Parathyroid adenoma (tissue), 2 donors: ENCODE data around the gene LUZP2.

Source experiments
- H2AFZ ChIP-seq: fragments of 300-600 bp; sonication (generic); one replicate; pipeline ENCODE4 v1.7.0; 2017; ENCODE audit warnings: antibody characterized with exemption, mild to moderate bottlenecking
- H3K27ac ChIP-seq: fragments of 300-600 bp; sonication (generic); one replicate; pipeline ENCODE4 v1.7.0; 2017
- H3K27me3 ChIP-seq: fragments of 300-600 bp; sonication (generic); one replicate; pipeline ENCODE4 v1.7.0; 2017; ENCODE audit warnings: low read length; ENCODE audit not compliant: control insufficient read depth, insufficient read depth
- H3K36me3 ChIP-seq: fragments of 300-600 bp; sonication (generic); one replicate; pipeline ENCODE4 v1.7.0; 2017; ENCODE audit warnings: low read length; ENCODE audit not compliant: control insufficient read depth, insufficient read depth
- H3K4me1 ChIP-seq: fragments of 300-600 bp; sonication (generic); one replicate; pipeline ENCODE4 v1.7.0; 2017; ENCODE audit warnings: control low read depth
- H3K4me2 ChIP-seq: fragments of 300-600 bp; sonication (generic); one replicate; pipeline ENCODE4 v1.7.0; 2017; ENCODE audit warnings: low read length
- H3K4me3 ChIP-seq: fragments of 300-600 bp; sonication (generic); one replicate; pipeline ENCODE4 v1.7.0; 2017; ENCODE audit warnings: low read depth, low read length
- H3K79me2 ChIP-seq: fragments of 300-600 bp; sonication (generic); one replicate; pipeline ENCODE4 v1.7.0; 2017; ENCODE audit warnings: control low read depth
- H3K9ac ChIP-seq: fragments of 300-600 bp; sonication (generic); one replicate; pipeline ENCODE4 v1.7.0; 2017; ENCODE audit warnings: mild to moderate bottlenecking
- H3K9me3 ChIP-seq: fragments of 300-600 bp; sonication (generic); one replicate; pipeline ENCODE4 v1.7.0; 2017; ENCODE audit warnings: low read length; ENCODE audit not compliant: control insufficient read depth
- TF ChIP-seq, protein P1 (sequence below): fragments of 300-600 bp; sonication (generic); IDR thresholded peaks from one replicate; pipeline ENCODE4 v1.7.0; 2017; ENCODE audit warnings: antibody characterized with exemption, mild to moderate bottlenecking
- donor health status: primary hyperparathyroidism.

LUZP2 gene

DNA sequence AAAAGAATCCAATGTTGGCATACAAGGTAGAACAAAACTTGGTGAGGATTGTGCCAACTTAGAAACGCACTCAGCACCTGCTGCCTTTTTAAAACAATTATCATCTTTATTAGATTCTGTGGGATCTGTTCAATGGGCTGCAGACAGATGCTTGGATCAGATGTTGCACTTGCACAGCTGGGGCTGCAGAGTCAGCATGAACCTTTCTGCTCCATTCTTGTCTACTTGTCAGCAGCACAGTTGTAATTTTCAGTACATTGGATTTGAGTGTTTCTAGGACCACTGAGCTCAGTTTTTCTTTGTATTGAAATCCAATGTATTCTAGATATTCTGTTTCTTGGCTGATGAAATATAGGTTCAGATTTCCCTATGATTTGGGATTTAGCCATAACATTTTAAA lies 164.5 kb downstream of the LUZP2 start:
- H3K9ac ChIP-seq = no peak overlapping the region
- H2AFZ ChIP-seq = no peak overlapping the region
- TF ChIP-seq, protein P1, sequence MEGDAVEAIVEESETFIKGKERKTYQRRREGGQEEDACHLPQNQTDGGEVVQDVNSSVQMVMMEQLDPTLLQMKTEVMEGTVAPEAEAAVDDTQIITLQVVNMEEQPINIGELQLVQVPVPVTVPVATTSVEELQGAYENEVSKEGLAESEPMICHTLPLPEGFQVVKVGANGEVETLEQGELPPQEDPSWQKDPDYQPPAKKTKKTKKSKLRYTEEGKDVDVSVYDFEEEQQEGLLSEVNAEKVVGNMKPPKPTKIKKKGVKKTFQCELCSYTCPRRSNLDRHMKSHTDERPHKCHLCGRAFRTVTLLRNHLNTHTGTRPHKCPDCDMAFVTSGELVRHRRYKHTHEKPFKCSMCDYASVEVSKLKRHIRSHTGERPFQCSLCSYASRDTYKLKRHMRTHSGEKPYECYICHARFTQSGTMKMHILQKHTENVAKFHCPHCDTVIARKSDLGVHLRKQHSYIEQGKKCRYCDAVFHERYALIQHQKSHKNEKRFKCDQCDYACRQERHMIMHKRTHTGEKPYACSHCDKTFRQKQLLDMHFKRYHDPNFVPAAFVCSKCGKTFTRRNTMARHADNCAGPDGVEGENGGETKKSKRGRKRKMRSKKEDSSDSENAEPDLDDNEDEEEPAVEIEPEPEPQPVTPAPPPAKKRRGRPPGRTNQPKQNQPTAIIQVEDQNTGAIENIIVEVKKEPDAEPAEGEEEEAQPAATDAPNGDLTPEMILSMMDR = no peak
- no peaks in the 10 kb centered on the region for H3K9me3 ChIP-seq
- no peaks in the 10 kb centered on the region for H3K27me3 ChIP-seq
- no peak overlapping the region for H3K4me2 ChIP-seq
- no peaks in the 10 kb centered on the region for H3K79me2 ChIP-seq
- H3K27ac ChIP-seq = no peak overlapping the region
- H3K36me3 ChIP-seq = no peaks in the 10 kb centered on the region
- H3K4me1 ChIP-seq = no peaks in the 10 kb centered on the region
- H3K4me3 ChIP-seq = no peak overlapping the region

DNA sequence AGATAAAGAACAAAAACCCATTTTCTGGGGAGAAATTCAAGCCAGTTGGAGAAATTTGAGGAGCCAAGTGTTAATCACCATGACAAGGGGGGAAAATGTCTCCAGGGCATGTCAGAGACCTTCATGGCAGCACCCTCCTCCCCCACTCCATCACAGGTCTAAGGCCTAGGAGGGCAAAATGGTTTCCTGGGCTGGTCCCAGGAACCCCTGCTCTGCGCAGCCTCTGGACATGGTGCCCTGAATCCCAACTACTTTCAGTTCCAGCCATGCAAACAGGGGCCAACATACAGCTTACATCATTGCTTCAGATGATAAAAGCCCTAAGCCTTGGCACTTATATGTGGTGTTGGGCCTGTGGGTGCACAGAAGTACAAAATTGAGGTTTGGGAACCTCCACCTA lies 167.5 kb downstream of the LUZP2 start:
- Histone ChIP-seq H3K9ac (no peak overlapping the region), H3K4me3 (no peak overlapping the region), H2AFZ (no peak overlapping the region), H3K4me2 (no peak overlapping the region), H3K4me1 (no peaks in the 10 kb centered on the region), H3K9me3 (no peaks in the 10 kb centered on the region), H3K36me3 (no peaks in the 10 kb centered on the region), H3K79me2 (no peaks in the 10 kb centered on the region), H3K27me3 (no peaks in the 10 kb centered on the region), H3K27ac (no peak overlapping the region)
- TF ChIP-seq, protein P1 = no peak

DNA sequence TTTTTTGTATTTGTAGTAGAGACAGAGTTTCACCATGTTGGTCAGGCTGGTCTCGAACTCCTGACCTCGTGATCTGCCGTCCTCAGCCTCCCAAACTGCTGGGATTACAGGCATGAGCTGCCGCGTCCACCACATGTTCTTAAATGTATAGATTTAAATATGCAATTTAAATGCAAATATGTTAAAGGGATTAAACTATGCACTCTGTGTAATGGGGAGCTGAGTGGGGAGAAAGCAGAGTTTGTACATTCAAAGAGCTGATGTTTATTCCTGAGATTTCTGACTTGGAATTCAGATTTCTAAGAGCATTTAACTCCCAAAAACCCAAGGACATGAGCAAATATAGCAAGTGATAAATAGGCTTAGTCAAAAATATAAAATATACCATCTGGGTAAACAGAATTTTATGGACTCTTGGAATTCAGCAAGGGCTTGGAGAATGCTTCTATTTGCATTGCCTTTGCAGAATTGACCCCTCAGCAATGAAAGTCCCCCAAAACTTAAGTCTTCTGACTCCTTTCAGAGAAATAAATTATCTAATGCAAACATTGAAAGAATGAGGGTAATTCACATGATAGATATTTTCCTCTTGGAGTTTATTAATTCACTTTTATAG lies 170.6 kb downstream of the LUZP2 start:
- no peaks in the 10 kb centered on the region for H3K79me2 ChIP-seq
- no peak overlapping the region for H2AFZ ChIP-seq
- H3K9ac ChIP-seq = no peak overlapping the region
- H3K27me3 ChIP-seq = no peaks in the 10 kb centered on the region
- no peak overlapping the region for H3K4me2 ChIP-seq
- TF ChIP-seq, protein P1 = no peak
- H3K36me3 ChIP-seq = no peaks in the 10 kb centered on the region
- no peak overlapping the region for H3K27ac ChIP-seq
- no peaks in the 10 kb centered on the region for H3K9me3 ChIP-seq
- H3K4me3 ChIP-seq = no peak overlapping the region
- no peaks in the 10 kb centered on the region for H3K4me1 ChIP-seq

DNA sequence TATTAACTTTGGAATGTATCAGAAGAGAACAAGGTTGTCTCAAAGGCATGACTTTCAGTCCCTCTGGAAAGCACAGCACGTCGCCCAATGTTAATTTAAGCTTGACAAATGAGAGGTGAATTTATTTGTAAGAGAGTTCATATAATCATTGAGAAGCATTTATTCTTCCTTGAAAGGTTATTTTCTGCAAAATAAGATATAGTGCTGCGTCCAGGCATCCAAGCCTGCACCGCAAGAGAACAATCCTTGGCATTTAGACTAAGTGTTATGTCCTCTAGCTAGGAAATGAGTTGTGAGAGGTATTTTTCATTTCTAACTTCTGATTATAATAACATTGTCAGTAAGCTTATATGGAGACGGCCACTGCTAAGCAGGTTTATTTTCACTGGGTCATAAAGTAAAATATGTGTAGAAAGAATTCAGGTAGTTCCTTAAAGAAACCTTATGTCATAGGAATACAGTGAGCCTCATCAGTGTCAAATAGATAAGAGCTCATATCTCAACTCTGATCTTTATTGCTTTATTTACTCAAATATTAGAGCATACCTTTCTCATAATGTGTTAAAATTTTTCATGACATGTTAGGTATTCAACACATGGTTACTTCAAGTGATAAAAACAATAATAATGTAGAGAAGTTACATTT lies 182.0 kb downstream of the LUZP2 start:
- no peak overlapping the region for H3K9ac ChIP-seq
- no peak overlapping the region for H3K27ac ChIP-seq
- no peaks in the 10 kb centered on the region for H3K36me3 ChIP-seq
- H3K4me2 ChIP-seq = no peak overlapping the region
- no peaks in the 10 kb centered on the region for H3K79me2 ChIP-seq
- no peaks in the 10 kb centered on the region for H3K27me3 ChIP-seq
- H3K4me3 ChIP-seq = no peak overlapping the region
- no peaks in the 10 kb centered on the region for H3K9me3 ChIP-seq
- TF ChIP-seq, protein P1 = no peak
- H3K4me1 ChIP-seq = no peaks in the 10 kb centered on the region
- H2AFZ ChIP-seq = no peak overlapping the region
